Activated B cell treated with CpG ODN at 0.5 μM for 24 hours (primary cell): Measurements from ENCODE around the gene MDM2. TPM values are rescaled to one million over a fixed set of nuclear protein-coding genes. Genes with fewer than 3 reads are reported as not detected.
A peak's percentile ranks its signal among the peaks of the same experiment; 100 is the strongest.

ENCODE experiments used
- ATAC-seq: fragments of 200-7000 bp; cut with Tn5 transposase; one replicate; pipeline ENCODE4 v1.10.0; 2021; ENCODE audit warnings: low read depth, mild to moderate bottlenecking, moderate library complexity
- CTCF ChIA-PET: fragments of 350-600 bp; sonication (Branson Sonifier 250); formaldehyde crosslinking; loops from one replicate; lab custom pipeline; 2021; ENCODE audit warnings: antibody characterized with exemption; lab: Charles Lee
- POLR2A ChIA-PET: fragments of 350-600 bp; sonication (Branson Sonifier 250); formaldehyde crosslinking; loops from one replicate; lab custom pipeline; 2021; ENCODE audit warnings: antibody characterized with exemption; lab: Charles Lee
- DNase-seq: peaks from one replicate; pipeline ENCODE4 v3.0.0; 2022
- H3K27ac Mint-ChIP-seq: one replicate; pipeline ENCODE4 v1.8.0; 2020; ENCODE audit warnings: mixed read lengths
- H3K27me3 Mint-ChIP-seq: one replicate; pipeline ENCODE4 v1.8.0; 2021; ENCODE audit warnings: mixed read lengths
- H3K36me3 Mint-ChIP-seq: one replicate; pipeline ENCODE4 v1.8.0; 2021; ENCODE audit warnings: low read depth, mixed read lengths
- H3K4me1 Mint-ChIP-seq: one replicate; pipeline ENCODE4 v1.8.0; 2021; ENCODE audit warnings: mixed read lengths
- H3K4me3 Mint-ChIP-seq: one replicate; pipeline ENCODE4 v1.8.0; 2020; ENCODE audit warnings: mild to moderate bottlenecking, mixed read lengths
- H3K9me3 Mint-ChIP-seq: one replicate; pipeline ENCODE4 v1.8.0; 2020; ENCODE audit warnings: mixed read lengths
- CTCF ChIP-seq: fragments of 200-600 bp; IDR thresholded peaks from one replicate; pipeline ENCODE4 v1.8.0; 2022; ENCODE audit warnings: antibody characterized with exemption, mild to moderate bottlenecking
- intact Hi-C: fragments of 100-400 bp; cut with micrococcal nuclease; formaldehyde crosslinking; loops from one replicate; pipeline ENCODE4 v1.15.1; 2024
- total RNA-seq: library from RNA; stranded (reverse); gene quantifications from 2 replicates; pipeline ENCODE4 v1.2.3, GENCODE V29; 2022

The MDM2 gene
- total RNA-seq, 1 donor from 2014 or later: 90.8 TPM

- H3K27me3 Mint-ChIP-seq: no peaks in the 10 kb centered on the region
These were observed 62.5 kb downstream of the MDM2 start for GRCh38 chr12:68870443-68870842.

DNA sequence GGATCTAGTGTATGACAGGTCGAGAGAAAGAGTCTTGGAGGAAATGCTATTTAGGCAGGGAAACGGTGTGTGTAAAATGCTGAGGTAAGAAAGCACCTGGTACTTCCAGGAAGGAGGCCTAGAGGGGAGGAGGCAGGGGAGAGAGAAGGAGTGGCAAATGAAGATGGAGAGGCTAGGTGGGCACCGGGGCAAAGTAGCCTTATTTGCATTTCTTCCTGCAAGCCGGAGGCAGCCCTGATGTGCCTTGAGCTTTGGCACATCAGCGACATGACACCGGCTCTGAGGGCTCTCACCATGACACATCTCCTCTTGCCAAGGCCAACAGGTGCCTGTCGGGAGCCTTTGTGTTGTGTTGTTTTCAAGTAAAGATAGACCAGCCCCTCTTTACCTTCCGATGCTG, 63.4 kb downstream of the MDM2 start:
- H3K36me3 Mint-ChIP-seq: no peaks in the 10 kb centered on the region
- ChIA-PET CTCF (interaction anchor here (1.6 kb wide), 1 partner anchor 198 kb away, joined by 5 read pairs; no protein-coding TSS in a partner anchor), POLR2A (no interaction called here)
- H3K9me3 Mint-ChIP-seq: no peaks in the 10 kb centered on the region
- ATAC-seq: no peak
- peaks cover 7% of the 10 kb centered on the region for H3K4me1 Mint-ChIP-seq
- H3K4me3 Mint-ChIP-seq: no peak overlapping the region
- H3K27me3 Mint-ChIP-seq: no peaks in the 10 kb centered on the region
- DNase-seq: no peak
- no peak for TF ChIP-seq CTCF
- intact Hi-C loops: no loop called here
- H3K27ac Mint-ChIP-seq: no peak overlapping the region

More at GRCh38 chr12:68870443-68870842, 62.5 kb downstream of the MDM2 start:
- TF ChIP-seq CTCF: no peak
- POLR2A ChIA-PET: no interaction called here
- Mint-ChIP-seq H3K9me3 (no peaks in the 10 kb centered on the region), H3K36me3 (no peaks in the 10 kb centered on the region), H3K27ac (no peak overlapping the region), H3K4me1 (peaks cover 5% of the 10 kb centered on the region), H3K4me3 (no peak overlapping the region)
- no peak for ATAC-seq
- intact Hi-C loops: no loop called here
- CTCF ChIA-PET: interaction anchor here (1.6 kb wide), 1 partner anchor 199 kb away, joined by 5 read pairs; no protein-coding TSS in a partner anchor
- no peak for DNase-seq

DNA sequence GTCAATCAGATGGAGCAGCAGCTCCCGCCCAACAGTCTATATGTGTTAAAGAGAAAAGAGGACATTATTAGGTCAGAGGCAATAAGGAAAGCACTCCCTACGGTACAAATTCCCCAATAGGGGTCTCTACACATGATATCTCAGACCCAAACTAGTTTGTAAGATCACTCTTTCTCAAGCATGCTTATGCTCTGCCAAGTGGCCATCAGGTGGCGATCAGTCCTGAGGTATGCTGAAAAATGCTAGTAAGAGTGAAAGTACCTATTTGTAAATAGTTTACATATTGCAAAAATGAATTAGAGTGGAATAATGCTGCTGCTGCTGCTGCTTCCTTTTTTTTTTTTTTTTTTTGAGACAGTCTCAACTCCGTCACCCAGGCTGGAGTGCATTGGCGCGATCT, 63.9 kb downstream of the MDM2 start:
- no peak for TF ChIP-seq CTCF
- Mint-ChIP-seq H3K27me3 (no peaks in the 10 kb centered on the region), H3K9me3 (no peaks in the 10 kb centered on the region), H3K27ac (no peak overlapping the region), H3K36me3 (no peaks in the 10 kb centered on the region), H3K4me3 (no peak overlapping the region), H3K4me1 (peaks cover 7% of the 10 kb centered on the region)
- peak; percentile 54 for ATAC-seq
- no peak for DNase-seq
- intact Hi-C loops: loop anchor here (1.0 to 2.0 kb wide), 2 partner anchors 61 to 198 kb away; partner anchors contain the start of gene CPM
- ChIA-PET CTCF (interaction anchor here (1.2 to 1.6 kb wide), 2 partner anchors 198 kb away, joined by 4 to 5 read pairs; no protein-coding TSS in a partner anchor), POLR2A (no interaction called here)

DNA sequence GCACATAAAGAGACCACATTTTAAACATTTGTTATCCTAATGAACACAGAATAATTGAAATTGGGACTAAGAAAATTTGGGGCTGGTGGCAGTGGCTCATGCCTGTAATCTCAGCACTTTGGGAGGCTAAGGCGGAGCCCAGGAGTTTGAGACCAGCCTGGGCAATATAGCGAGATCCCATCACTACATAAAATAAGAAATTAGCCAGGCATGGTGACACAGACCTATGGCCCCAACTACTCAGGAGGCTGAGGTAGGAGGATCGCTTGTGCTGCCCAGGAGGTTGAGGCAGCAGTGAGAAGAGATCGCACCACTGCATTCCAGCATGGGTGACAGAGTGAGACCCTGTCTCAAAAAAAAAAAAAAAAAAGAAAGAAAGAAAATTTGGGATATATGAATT, 65.3 kb downstream of the MDM2 start:
- ChIA-PET CTCF (interaction anchor here (1.2 kb wide), 1 partner anchor 197 kb away, joined by 4 read pairs; no protein-coding TSS in a partner anchor), POLR2A (no interaction called here)
- TF ChIP-seq CTCF: no peak
- no peaks in the 10 kb centered on the region for H3K36me3 Mint-ChIP-seq
- ATAC-seq (no peak), DNase-seq (no peak)
- peaks cover under 1% of the 10 kb centered on the region for H3K9me3 Mint-ChIP-seq
- H3K4me3 Mint-ChIP-seq: no peak overlapping the region
- H3K4me1 Mint-ChIP-seq: peaks cover 7% of the 10 kb centered on the region
- no peaks in the 10 kb centered on the region for H3K27me3 Mint-ChIP-seq
- H3K27ac Mint-ChIP-seq: no peak overlapping the region
- intact Hi-C loops: loop anchor here (2.0 kb wide), 1 partner anchor 59 kb away; the partner anchor contains the start of gene CPM

GRCh38 chr12:68876461-68876860, 68.5 kb downstream of the MDM2 start:
- H3K27me3 Mint-ChIP-seq: no peaks in the 10 kb centered on the region
- ChIA-PET CTCF (no interaction called here), POLR2A (no interaction called here)
- intact Hi-C loops: no loop called here
- H3K36me3 Mint-ChIP-seq: no peaks in the 10 kb centered on the region
- H3K9me3 Mint-ChIP-seq: peaks cover 4% of the 10 kb centered on the region
- no peak for TF ChIP-seq CTCF
- DNase-seq: no peak
- ATAC-seq: no peak
- H3K4me1 Mint-ChIP-seq: peaks cover 7% of the 10 kb centered on the region
- H3K4me3 Mint-ChIP-seq: no peak overlapping the region
- no peak overlapping the region for H3K27ac Mint-ChIP-seq
